ENCODE measurements around the gene SPECC1.

Gene SPECC1

GRCh38 chr17:20206591-20206990, 197.4 kb downstream of the SPECC1 start:
- no peaks in the 10 kb centered on the region for H3K9me3 ChIP-seq (ENCODE audit: control insufficient read depth, low read depth, low read length)
- no peak overlapping the region for H3K9ac ChIP-seq (ENCODE audit: low read length)
- H3K27ac ChIP-seq (ENCODE audit: low read length): no peak overlapping the region
- H3K4me1 ChIP-seq (ENCODE audit: control insufficient read depth, low read depth, low read length): peaks cover 39% of the 10 kb centered on the region
- peaks cover 11% of the 10 kb centered on the region for H3K36me3 ChIP-seq (ENCODE audit: control insufficient read depth, low read depth, low read length)
- H3K4me3 ChIP-seq (ENCODE audit: low read length): no peak overlapping the region
- H3K27me3 ChIP-seq (ENCODE audit: control insufficient read depth, insufficient read depth, low read length): no peaks in the 10 kb centered on the region

- H3K27ac ChIP-seq (ENCODE audit: low read length): no peak overlapping the region
- no peak overlapping the region for H3K4me3 ChIP-seq (ENCODE audit: low read length)
- peaks cover 11% of the 10 kb centered on the region for H3K36me3 ChIP-seq (ENCODE audit: control insufficient read depth, low read depth, low read length)
- H3K27me3 ChIP-seq (ENCODE audit: control insufficient read depth, insufficient read depth, low read length): no peaks in the 10 kb centered on the region
- no peak overlapping the region for H3K9ac ChIP-seq (ENCODE audit: low read length)
- H3K9me3 ChIP-seq (ENCODE audit: control insufficient read depth, low read depth, low read length): no peaks in the 10 kb centered on the region
- H3K4me1 ChIP-seq (ENCODE audit: control insufficient read depth, low read depth, low read length): peaks cover 31% of the 10 kb centered on the region
Measured at GRCh38 chr17:20207262-20207985, 198.3 kb downstream of the SPECC1 start.

- Histone ChIP-seq H3K4me1 (ENCODE audit: control insufficient read depth, low read depth, low read length) (peaks cover 18% of the 10 kb centered on the region), H3K9ac (ENCODE audit: low read length) (no peak overlapping the region), H3K36me3 (ENCODE audit: control insufficient read depth, low read depth, low read length) (peaks cover 11% of the 10 kb centered on the region), H3K4me3 (ENCODE audit: low read length) (no peak overlapping the region), H3K27me3 (ENCODE audit: control insufficient read depth, insufficient read depth, low read length) (no peaks in the 10 kb centered on the region), H3K9me3 (ENCODE audit: control insufficient read depth, low read depth, low read length) (no peaks in the 10 kb centered on the region), H3K27ac (ENCODE audit: low read length) (no peak overlapping the region)
Measured at GRCh38 chr17:20208717-20209116, 199.6 kb downstream of the SPECC1 start.

GRCh38 chr17:20210180-20210579, 201.0 kb downstream of the SPECC1 start:
- Histone ChIP-seq H3K36me3 (ENCODE audit: control insufficient read depth, low read depth, low read length) (peaks cover 2% of the 10 kb centered on the region), H3K27ac (ENCODE audit: low read length) (no peak overlapping the region), H3K27me3 (ENCODE audit: control insufficient read depth, insufficient read depth, low read length) (no peaks in the 10 kb centered on the region)

GRCh38 chr17:20210614-20211013, 201.5 kb downstream of the SPECC1 start:
- peaks cover 11% of the 10 kb centered on the region for H3K4me1 ChIP-seq (ENCODE audit: control insufficient read depth, low read depth, low read length)
- H3K27me3 ChIP-seq (ENCODE audit: control insufficient read depth, insufficient read depth, low read length): no peaks in the 10 kb centered on the region
- no peak overlapping the region for H3K9ac ChIP-seq (ENCODE audit: low read length)
- no peak overlapping the region for H3K27ac ChIP-seq (ENCODE audit: low read length)
- H3K4me3 ChIP-seq (ENCODE audit: low read length): no peak overlapping the region
- H3K36me3 ChIP-seq (ENCODE audit: control insufficient read depth, low read depth, low read length): no peaks in the 10 kb centered on the region
- H3K9me3 ChIP-seq (ENCODE audit: control insufficient read depth, low read depth, low read length): no peaks in the 10 kb centered on the region

More at GRCh38 chr17:20210180-20210579, 201.0 kb downstream of the SPECC1 start:
- no peak overlapping the region for H3K4me3 ChIP-seq (ENCODE audit: low read length)
- H3K4me1 ChIP-seq (ENCODE audit: control insufficient read depth, low read depth, low read length): peaks cover 15% of the 10 kb centered on the region
- no peaks in the 10 kb centered on the region for H3K9me3 ChIP-seq (ENCODE audit: control insufficient read depth, low read depth, low read length)
- no peak overlapping the region for H3K9ac ChIP-seq (ENCODE audit: low read length)

- Histone ChIP-seq H3K27ac (ENCODE audit: low read length) (no peak overlapping the region), H3K4me3 (ENCODE audit: low read length) (no peak overlapping the region)
Measured at GRCh38 chr17:20211246-20211645, 202.1 kb downstream of the SPECC1 start.

GRCh38 chr17:20213449-20213848, 204.3 kb downstream of the SPECC1 start:
- Histone ChIP-seq H3K9me3 (ENCODE audit: control insufficient read depth, low read depth, low read length) (no peaks in the 10 kb centered on the region), H3K27ac (ENCODE audit: low read length) (no peak overlapping the region), H3K9ac (ENCODE audit: low read length) (no peak overlapping the region), H3K36me3 (ENCODE audit: control insufficient read depth, low read depth, low read length) (no peaks in the 10 kb centered on the region), H3K4me1 (ENCODE audit: control insufficient read depth, low read depth, low read length) (peaks cover 17% of the 10 kb centered on the region), H3K27me3 (ENCODE audit: control insufficient read depth, insufficient read depth, low read length) (no peaks in the 10 kb centered on the region), H3K4me3 (ENCODE audit: low read length) (no peak overlapping the region)

More at GRCh38 chr17:20211246-20211645, 202.1 kb downstream of the SPECC1 start:
- Histone ChIP-seq H3K9me3 (ENCODE audit: control insufficient read depth, low read depth, low read length) (no peaks in the 10 kb centered on the region), H3K36me3 (ENCODE audit: control insufficient read depth, low read depth, low read length) (no peaks in the 10 kb centered on the region), H3K9ac (ENCODE audit: low read length) (no peak overlapping the region), H3K4me1 (ENCODE audit: control insufficient read depth, low read depth, low read length) (peaks cover 10% of the 10 kb centered on the region), H3K27me3 (ENCODE audit: control insufficient read depth, insufficient read depth, low read length) (no peaks in the 10 kb centered on the region)

- no peak overlapping the region for H3K27ac ChIP-seq (ENCODE audit: low read length)
- H3K4me3 ChIP-seq (ENCODE audit: low read length): no peak overlapping the region
- no peaks in the 10 kb centered on the region for H3K36me3 ChIP-seq (ENCODE audit: control insufficient read depth, low read depth, low read length)
- peaks cover 17% of the 10 kb centered on the region for H3K4me1 ChIP-seq (ENCODE audit: control insufficient read depth, low read depth, low read length)
- H3K27me3 ChIP-seq (ENCODE audit: control insufficient read depth, insufficient read depth, low read length): no peaks in the 10 kb centered on the region
- H3K9me3 ChIP-seq (ENCODE audit: control insufficient read depth, low read depth, low read length): no peaks in the 10 kb centered on the region
- H3K9ac ChIP-seq (ENCODE audit: low read length): no peak overlapping the region
Measured at GRCh38 chr17:20214794-20215193, 205.6 kb downstream of the SPECC1 start.

- Histone ChIP-seq H3K4me1 (ENCODE audit: control insufficient read depth, low read depth, low read length) (peaks cover 17% of the 10 kb centered on the region), H3K36me3 (ENCODE audit: control insufficient read depth, low read depth, low read length) (no peaks in the 10 kb centered on the region), H3K9me3 (ENCODE audit: control insufficient read depth, low read depth, low read length) (no peaks in the 10 kb centered on the region), H3K9ac (ENCODE audit: low read length) (no peak overlapping the region), H3K4me3 (ENCODE audit: low read length) (no peak overlapping the region), H3K27me3 (ENCODE audit: control insufficient read depth, insufficient read depth, low read length) (no peaks in the 10 kb centered on the region), H3K27ac (ENCODE audit: low read length) (no peak overlapping the region)
Measured at GRCh38 chr17:20216154-20216815, 207.1 kb downstream of the SPECC1 start.

GRCh38 chr17:20216853-20217252, 207.7 kb downstream of the SPECC1 start:
- Histone ChIP-seq H3K4me3 (ENCODE audit: low read length) (no peak overlapping the region), H3K27ac (ENCODE audit: low read length) (no peak overlapping the region), H3K4me1 (ENCODE audit: control insufficient read depth, low read depth, low read length) (peaks cover 17% of the 10 kb centered on the region), H3K9me3 (ENCODE audit: control insufficient read depth, low read depth, low read length) (no peaks in the 10 kb centered on the region), H3K9ac (ENCODE audit: low read length) (no peak overlapping the region), H3K27me3 (ENCODE audit: control insufficient read depth, insufficient read depth, low read length) (no peaks in the 10 kb centered on the region), H3K36me3 (ENCODE audit: control insufficient read depth, low read depth, low read length) (no peaks in the 10 kb centered on the region)

GRCh38 chr17:20217677-20218076, 208.5 kb downstream of the SPECC1 start:
- Histone ChIP-seq H3K9me3 (ENCODE audit: control insufficient read depth, low read depth, low read length) (no peaks in the 10 kb centered on the region), H3K4me3 (ENCODE audit: low read length) (no peak overlapping the region), H3K36me3 (ENCODE audit: control insufficient read depth, low read depth, low read length) (no peaks in the 10 kb centered on the region), H3K4me1 (ENCODE audit: control insufficient read depth, low read depth, low read length) (peaks cover 22% of the 10 kb centered on the region), H3K9ac (ENCODE audit: low read length) (no peak overlapping the region), H3K27me3 (ENCODE audit: control insufficient read depth, insufficient read depth, low read length) (no peaks in the 10 kb centered on the region), H3K27ac (ENCODE audit: low read length) (no peak overlapping the region)

- no peak overlapping the region for H3K27ac ChIP-seq (ENCODE audit: low read length)
- no peaks in the 10 kb centered on the region for H3K9me3 ChIP-seq (ENCODE audit: control insufficient read depth, low read depth, low read length)
- no peaks in the 10 kb centered on the region for H3K27me3 ChIP-seq (ENCODE audit: control insufficient read depth, insufficient read depth, low read length)
- H3K4me3 ChIP-seq (ENCODE audit: low read length): no peak overlapping the region
- no peak overlapping the region for H3K9ac ChIP-seq (ENCODE audit: low read length)
- H3K4me1 ChIP-seq (ENCODE audit: control insufficient read depth, low read depth, low read length): peaks cover 22% of the 10 kb centered on the region
- no peaks in the 10 kb centered on the region for H3K36me3 ChIP-seq (ENCODE audit: control insufficient read depth, low read depth, low read length)
Measured at GRCh38 chr17:20218272-20218671, 209.1 kb downstream of the SPECC1 start.

Data from iPS-18a (cell line).